Astrocyte of the spinal cord (primary cell): Measurements from ENCODE around the gene DLGAP3.

Experiments used
- DNase-seq: peaks from one replicate; pipeline ENCODE4 v3.0.0; 2011; ENCODE audit warnings: low read depth, low spot score
- H3K4me3 ChIP-seq: 2 replicates; pipeline ENCODE4 v1.5.1; 2011; ENCODE audit warnings: low read depth, mild to moderate bottlenecking, low read length, moderate library complexity
- in situ Hi-C: cut with HindIII; loops from 2 replicates; pipeline ENCODE4 v1.10.0; 2017; ENCODE audit warnings: low sequenced_read_pairs
- TF ChIP-seq, protein P1 (sequence below): IDR thresholded peaks from 2 replicates; pipeline ENCODE4 v1.5.1; 2012; ENCODE audit warnings: low read depth, mild to moderate bottlenecking, low read length, inconsistent platforms

The DLGAP3 gene

DNA sequence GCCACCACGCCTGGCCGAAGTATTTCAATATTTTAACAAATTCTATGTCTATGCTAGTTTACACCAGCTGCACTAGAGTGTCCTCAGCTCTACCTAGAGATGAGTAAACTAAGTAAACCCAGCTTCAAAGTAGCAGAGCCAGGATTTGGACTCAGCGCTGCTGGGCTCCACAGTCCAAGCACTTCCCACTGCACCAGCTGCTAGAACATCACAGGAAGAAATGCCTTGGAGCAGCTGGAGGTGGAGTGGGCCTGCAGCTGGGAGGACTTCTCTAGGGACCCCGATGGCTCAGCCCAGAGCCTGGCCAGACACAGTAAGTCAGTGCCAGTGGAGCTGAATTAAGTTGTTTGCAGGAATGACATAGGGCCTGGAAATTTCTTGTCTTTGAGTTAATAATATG, 59.7 kb downstream of the DLGAP3 start:
- TF ChIP-seq, protein P1, sequence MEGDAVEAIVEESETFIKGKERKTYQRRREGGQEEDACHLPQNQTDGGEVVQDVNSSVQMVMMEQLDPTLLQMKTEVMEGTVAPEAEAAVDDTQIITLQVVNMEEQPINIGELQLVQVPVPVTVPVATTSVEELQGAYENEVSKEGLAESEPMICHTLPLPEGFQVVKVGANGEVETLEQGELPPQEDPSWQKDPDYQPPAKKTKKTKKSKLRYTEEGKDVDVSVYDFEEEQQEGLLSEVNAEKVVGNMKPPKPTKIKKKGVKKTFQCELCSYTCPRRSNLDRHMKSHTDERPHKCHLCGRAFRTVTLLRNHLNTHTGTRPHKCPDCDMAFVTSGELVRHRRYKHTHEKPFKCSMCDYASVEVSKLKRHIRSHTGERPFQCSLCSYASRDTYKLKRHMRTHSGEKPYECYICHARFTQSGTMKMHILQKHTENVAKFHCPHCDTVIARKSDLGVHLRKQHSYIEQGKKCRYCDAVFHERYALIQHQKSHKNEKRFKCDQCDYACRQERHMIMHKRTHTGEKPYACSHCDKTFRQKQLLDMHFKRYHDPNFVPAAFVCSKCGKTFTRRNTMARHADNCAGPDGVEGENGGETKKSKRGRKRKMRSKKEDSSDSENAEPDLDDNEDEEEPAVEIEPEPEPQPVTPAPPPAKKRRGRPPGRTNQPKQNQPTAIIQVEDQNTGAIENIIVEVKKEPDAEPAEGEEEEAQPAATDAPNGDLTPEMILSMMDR = no peak

DNA sequence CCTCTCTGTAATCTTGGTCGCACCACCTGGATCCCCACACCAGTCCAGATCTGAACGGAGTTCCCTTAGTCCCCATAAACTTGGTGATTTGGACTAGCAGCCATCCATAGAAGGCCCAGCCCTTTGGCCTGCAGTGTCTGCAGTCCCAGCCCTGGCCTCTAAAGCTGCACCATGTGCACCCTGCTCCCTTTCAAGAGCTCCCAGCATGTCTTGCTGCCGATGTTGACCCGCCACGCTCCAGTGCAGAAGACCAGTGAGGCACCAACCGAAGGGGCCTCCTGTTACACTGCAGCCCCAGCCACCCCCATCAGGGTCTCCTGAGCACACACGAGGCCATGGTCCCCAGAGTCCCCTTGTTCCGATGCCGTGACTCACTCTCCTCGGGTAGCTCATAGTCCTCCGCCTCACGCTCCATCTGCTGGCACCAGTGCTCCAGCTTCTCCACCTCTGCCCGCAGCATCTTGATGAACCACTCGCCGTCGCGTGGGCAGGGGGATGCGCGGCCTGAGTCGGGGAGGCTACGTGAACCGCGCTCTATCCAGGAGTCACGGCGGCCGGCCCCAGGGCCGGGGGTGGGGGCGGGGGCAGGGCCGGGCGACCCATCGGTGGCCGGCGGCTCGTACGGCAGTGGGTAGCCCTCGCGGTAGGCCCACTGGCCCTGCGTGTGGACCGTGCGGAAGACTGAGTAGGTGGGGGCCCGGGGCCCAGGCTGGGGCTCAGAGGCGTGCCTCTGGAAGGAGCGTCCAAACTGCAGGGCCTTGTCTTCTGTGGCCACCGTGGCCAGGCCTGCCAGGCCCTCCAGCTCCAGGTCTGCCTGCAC, 61.0 kb downstream of the DLGAP3 start:
- in situ Hi-C loops = no loop called here
- H3K4me3 ChIP-seq = no peak overlapping the region
- TF ChIP-seq, protein P1 = no peak
- no peak for DNase-seq

More for the DNA sequence above, 59.7 kb downstream of the DLGAP3 start:
- no peak for DNase-seq
- in situ Hi-C loops = no loop called here
- no peak overlapping the region for H3K4me3 ChIP-seq

DNA sequence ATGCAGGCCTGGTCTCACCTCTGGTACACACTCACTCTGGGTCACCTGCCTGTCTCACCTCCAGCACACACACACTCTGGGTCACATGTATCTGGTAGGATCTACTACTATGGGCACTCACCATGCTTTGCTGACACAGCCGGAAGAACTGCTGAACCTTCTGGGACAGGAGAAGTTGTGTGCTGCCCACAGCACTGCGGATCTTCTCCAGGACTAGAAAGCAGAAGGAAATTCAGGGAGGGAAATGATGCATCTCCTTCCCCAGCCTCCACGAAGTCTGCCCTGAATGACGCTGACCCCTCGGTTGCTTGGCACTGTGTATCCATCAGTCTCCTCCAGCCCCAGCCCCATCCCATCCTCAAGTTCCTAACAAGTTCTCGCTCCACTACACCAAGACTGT, 62.0 kb downstream of the DLGAP3 start:
- no peak overlapping the region for H3K4me3 ChIP-seq
- in situ Hi-C loops = no loop called here
- DNase-seq = no peak
- TF ChIP-seq, protein P1 = no peak

DNA sequence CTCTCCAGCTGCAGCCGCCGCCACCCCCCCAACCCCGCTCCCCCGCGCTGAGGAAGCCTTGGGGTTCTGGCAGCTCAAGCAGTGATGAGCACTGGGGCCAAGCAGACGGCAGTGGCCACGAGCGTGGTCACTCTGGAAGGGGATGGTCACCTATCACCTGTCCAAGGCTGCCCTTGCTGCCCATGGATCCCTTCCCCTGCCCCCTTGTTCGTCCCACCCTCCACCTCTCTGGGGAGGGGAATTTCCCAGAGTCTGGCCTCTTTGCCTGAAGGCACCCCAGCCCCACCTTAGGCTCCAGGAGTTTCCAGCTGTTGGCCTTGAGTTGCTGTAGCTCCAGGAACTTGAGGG, 62.7 kb downstream of the DLGAP3 start:
- in situ Hi-C loops = no loop called here
- TF ChIP-seq, protein P1 = no peak
- peak overlapping the region; percentile 67 for H3K4me3 ChIP-seq
- DNase-seq = no peak

DNA sequence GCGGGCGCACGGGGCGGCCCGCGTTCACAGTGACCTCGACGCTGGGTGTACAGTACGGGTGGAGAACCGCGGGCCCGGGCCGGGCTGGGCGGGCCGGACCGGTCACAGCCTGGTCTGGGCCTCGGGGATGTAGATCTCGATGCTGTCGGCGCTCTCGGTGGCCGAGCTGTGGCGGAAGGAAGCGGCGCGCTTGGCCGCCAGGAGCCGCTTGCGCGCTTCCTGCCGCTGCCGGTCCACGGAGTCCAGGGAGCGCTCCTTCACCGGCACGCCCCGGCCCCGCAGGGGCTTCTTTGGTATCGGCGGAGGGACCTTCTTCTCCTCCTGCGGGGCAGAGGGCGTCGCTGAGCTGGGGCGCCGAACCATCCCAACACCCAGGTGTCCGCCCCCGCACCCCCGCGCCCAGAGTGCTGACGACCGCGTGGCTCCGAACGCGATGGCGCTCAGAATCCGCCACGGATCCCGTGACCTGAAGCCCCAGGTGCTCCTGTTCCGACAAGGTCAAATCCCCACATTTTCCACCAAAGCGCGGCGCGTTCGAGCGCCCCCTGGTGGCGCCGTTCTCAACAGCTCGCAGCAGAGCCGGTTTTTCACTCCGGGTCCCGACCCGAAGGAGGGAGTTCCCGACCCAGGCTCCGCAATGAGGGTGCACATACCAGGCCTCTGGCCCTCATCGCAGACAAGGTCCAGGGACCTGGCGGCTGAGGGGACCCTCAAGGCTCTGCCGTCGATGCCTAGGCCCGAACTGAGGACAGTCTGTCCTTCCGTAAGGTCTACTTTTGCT, 63.3 kb downstream of the DLGAP3 start:
- in situ Hi-C loops = no loop called here
- peak overlapping the region; percentile 67 for H3K4me3 ChIP-seq
- TF ChIP-seq, protein P1 = peak; percentile 97
- peak; percentile 65 for DNase-seq

DNA sequence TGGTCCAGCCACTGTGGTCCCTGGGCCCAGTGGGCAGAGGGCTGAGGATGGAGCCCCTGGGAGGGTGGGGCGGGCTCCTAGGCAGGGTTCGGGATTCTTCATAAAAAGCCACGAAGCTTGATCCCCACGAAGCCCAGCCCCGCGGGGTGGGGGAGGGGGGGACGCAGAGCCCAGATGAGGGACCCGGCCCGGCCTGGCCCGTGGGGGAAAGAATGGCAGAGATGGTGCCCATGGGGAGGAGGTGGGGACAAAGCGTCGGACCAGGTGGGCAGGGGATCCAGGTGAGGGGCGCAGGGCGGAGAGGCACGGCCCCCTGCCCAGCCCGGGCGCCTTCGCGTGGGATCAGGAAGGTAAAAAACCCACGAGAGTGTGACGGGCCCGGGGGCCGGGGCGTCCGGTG, 63.9 kb downstream of the DLGAP3 start:
- TF ChIP-seq, protein P1 = no peak
- no peak for DNase-seq
- H3K4me3 ChIP-seq = peak overlapping the region; percentile 67
- in situ Hi-C loops = no loop called here
